ENCODE results near the gene PHACTR1. TPM values are rescaled to one million over a fixed set of nuclear protein-coding genes. Genes with fewer than 3 reads are reported as not detected.

The PHACTR1 gene
- total RNA-seq, 1 experiment from 2014 or later: 15.5 TPM

DNA sequence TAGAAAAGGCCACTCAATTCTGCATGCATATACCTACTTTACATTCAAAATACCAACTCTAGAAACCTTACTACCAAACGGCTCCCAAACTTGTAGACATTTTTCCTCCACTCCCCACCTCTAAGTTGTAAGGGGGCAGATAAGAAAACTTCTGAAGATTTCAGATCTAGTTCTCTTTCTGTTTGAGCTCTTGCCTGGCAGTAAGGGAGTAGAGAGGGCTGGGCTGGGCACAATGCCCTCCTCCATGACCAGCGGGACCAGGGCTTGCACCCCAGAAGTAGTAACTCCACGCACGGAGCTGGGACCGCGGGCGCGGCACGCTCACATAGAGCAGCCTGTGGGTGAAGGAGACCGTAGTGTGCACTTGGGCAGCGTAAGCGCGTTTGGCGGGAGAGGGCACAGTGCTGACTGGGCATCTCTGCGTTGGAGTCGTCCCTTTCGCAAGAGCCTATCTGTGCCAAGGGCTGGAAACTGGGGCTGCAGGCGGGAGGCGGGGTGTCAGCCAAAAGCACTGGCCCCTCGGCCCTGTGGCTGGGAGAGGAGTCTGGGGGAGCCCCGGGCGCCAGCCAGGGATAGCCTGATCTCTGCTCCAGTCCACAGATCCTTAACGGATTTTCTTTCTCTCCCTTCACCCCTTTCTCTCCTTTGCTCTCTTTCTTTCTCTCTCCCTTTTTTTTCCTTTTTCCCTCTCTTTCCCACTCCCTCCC lies 32.4 kb downstream of the PHACTR1 start (continued):
- TF ChIP-seq, protein P1, sequence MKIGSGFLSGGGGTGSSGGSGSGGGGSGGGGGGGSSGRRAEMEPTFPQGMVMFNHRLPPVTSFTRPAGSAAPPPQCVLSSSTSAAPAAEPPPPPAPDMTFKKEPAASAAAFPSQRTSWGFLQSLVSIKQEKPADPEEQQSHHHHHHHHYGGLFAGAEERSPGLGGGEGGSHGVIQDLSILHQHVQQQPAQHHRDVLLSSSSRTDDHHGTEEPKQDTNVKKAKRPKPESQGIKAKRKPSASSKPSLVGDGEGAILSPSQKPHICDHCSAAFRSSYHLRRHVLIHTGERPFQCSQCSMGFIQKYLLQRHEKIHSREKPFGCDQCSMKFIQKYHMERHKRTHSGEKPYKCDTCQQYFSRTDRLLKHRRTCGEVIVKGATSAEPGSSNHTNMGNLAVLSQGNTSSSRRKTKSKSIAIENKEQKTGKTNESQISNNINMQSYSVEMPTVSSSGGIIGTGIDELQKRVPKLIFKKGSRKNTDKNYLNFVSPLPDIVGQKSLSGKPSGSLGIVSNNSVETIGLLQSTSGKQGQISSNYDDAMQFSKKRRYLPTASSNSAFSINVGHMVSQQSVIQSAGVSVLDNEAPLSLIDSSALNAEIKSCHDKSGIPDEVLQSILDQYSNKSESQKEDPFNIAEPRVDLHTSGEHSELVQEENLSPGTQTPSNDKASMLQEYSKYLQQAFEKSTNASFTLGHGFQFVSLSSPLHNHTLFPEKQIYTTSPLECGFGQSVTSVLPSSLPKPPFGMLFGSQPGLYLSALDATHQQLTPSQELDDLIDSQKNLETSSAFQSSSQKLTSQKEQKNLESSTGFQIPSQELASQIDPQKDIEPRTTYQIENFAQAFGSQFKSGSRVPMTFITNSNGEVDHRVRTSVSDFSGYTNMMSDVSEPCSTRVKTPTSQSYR (CRISPR knock-in tag; IDR thresholded peaks at IDR 0.05): no peak
- TF ChIP-seq ZNF219 (CRISPR knock-in tag; IDR thresholded peaks at IDR 0.05; ENCODE audit: borderline replicate concordance): no peak
- TF ChIP-seq, protein P2, sequence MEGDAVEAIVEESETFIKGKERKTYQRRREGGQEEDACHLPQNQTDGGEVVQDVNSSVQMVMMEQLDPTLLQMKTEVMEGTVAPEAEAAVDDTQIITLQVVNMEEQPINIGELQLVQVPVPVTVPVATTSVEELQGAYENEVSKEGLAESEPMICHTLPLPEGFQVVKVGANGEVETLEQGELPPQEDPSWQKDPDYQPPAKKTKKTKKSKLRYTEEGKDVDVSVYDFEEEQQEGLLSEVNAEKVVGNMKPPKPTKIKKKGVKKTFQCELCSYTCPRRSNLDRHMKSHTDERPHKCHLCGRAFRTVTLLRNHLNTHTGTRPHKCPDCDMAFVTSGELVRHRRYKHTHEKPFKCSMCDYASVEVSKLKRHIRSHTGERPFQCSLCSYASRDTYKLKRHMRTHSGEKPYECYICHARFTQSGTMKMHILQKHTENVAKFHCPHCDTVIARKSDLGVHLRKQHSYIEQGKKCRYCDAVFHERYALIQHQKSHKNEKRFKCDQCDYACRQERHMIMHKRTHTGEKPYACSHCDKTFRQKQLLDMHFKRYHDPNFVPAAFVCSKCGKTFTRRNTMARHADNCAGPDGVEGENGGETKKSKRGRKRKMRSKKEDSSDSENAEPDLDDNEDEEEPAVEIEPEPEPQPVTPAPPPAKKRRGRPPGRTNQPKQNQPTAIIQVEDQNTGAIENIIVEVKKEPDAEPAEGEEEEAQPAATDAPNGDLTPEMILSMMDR (IDR thresholded peaks at IDR 0.05): no peak
- TF ChIP-seq, protein P3, sequence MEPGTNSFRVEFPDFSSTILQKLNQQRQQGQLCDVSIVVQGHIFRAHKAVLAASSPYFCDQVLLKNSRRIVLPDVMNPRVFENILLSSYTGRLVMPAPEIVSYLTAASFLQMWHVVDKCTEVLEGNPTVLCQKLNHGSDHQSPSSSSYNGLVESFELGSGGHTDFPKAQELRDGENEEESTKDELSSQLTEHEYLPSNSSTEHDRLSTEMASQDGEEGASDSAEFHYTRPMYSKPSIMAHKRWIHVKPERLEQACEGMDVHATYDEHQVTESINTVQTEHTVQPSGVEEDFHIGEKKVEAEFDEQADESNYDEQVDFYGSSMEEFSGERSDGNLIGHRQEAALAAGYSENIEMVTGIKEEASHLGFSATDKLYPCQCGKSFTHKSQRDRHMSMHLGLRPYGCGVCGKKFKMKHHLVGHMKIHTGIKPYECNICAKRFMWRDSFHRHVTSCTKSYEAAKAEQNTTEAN (CRISPR knock-in tag; IDR thresholded peaks at IDR 0.05): 0 out of 2 replicates have a peak, but pooled peaks have one; percentile 73
- TF ChIP-seq CREM (CRISPR knock-in tag; IDR thresholded peaks at IDR 0.05): no peak
- TF ChIP-seq ZNF671 (CRISPR knock-in tag; IDR thresholded peaks at IDR 0.05): no peak
- TF ChIP-seq, protein P4, sequence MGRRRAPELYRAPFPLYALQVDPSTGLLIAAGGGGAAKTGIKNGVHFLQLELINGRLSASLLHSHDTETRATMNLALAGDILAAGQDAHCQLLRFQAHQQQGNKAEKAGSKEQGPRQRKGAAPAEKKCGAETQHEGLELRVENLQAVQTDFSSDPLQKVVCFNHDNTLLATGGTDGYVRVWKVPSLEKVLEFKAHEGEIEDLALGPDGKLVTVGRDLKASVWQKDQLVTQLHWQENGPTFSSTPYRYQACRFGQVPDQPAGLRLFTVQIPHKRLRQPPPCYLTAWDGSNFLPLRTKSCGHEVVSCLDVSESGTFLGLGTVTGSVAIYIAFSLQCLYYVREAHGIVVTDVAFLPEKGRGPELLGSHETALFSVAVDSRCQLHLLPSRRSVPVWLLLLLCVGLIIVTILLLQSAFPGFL (CRISPR knock-in tag; IDR thresholded peaks at IDR 0.05; ENCODE audit: borderline replicate concordance): no peak
- TF ChIP-seq JUN (CRISPR knock-in tag; IDR thresholded peaks at IDR 0.05): no peak
- TF ChIP-seq, protein P5, sequence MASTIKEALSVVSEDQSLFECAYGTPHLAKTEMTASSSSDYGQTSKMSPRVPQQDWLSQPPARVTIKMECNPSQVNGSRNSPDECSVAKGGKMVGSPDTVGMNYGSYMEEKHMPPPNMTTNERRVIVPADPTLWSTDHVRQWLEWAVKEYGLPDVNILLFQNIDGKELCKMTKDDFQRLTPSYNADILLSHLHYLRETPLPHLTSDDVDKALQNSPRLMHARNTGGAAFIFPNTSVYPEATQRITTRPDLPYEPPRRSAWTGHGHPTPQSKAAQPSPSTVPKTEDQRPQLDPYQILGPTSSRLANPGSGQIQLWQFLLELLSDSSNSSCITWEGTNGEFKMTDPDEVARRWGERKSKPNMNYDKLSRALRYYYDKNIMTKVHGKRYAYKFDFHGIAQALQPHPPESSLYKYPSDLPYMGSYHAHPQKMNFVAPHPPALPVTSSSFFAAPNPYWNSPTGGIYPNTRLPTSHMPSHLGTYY (CRISPR knock-in tag; IDR thresholded peaks at IDR 0.05): no peak
- TF ChIP-seq, protein P6, sequence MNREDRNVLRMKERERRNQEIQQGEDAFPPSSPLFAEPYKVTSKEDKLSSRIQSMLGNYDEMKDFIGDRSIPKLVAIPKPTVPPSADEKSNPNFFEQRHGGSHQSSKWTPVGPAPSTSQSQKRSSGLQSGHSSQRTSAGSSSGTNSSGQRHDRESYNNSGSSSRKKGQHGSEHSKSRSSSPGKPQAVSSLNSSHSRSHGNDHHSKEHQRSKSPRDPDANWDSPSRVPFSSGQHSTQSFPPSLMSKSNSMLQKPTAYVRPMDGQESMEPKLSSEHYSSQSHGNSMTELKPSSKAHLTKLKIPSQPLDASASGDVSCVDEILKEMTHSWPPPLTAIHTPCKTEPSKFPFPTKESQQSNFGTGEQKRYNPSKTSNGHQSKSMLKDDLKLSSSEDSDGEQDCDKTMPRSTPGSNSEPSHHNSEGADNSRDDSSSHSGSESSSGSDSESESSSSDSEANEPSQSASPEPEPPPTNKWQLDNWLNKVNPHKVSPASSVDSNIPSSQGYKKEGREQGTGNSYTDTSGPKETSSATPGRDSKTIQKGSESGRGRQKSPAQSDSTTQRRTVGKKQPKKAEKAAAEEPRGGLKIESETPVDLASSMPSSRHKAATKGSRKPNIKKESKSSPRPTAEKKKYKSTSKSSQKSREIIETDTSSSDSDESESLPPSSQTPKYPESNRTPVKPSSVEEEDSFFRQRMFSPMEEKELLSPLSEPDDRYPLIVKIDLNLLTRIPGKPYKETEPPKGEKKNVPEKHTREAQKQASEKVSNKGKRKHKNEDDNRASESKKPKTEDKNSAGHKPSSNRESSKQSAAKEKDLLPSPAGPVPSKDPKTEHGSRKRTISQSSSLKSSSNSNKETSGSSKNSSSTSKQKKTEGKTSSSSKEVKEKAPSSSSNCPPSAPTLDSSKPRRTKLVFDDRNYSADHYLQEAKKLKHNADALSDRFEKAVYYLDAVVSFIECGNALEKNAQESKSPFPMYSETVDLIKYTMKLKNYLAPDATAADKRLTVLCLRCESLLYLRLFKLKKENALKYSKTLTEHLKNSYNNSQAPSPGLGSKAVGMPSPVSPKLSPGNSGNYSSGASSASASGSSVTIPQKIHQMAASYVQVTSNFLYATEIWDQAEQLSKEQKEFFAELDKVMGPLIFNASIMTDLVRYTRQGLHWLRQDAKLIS (CRISPR knock-in tag; IDR thresholded peaks at IDR 0.05; ENCODE audit: borderline replicate concordance): no peak
- no peak for TF ChIP-seq GTF2I (CRISPR knock-in tag; conservative IDR thresholded peaks at IDR 0.05)
- TF ChIP-seq, protein P7, sequence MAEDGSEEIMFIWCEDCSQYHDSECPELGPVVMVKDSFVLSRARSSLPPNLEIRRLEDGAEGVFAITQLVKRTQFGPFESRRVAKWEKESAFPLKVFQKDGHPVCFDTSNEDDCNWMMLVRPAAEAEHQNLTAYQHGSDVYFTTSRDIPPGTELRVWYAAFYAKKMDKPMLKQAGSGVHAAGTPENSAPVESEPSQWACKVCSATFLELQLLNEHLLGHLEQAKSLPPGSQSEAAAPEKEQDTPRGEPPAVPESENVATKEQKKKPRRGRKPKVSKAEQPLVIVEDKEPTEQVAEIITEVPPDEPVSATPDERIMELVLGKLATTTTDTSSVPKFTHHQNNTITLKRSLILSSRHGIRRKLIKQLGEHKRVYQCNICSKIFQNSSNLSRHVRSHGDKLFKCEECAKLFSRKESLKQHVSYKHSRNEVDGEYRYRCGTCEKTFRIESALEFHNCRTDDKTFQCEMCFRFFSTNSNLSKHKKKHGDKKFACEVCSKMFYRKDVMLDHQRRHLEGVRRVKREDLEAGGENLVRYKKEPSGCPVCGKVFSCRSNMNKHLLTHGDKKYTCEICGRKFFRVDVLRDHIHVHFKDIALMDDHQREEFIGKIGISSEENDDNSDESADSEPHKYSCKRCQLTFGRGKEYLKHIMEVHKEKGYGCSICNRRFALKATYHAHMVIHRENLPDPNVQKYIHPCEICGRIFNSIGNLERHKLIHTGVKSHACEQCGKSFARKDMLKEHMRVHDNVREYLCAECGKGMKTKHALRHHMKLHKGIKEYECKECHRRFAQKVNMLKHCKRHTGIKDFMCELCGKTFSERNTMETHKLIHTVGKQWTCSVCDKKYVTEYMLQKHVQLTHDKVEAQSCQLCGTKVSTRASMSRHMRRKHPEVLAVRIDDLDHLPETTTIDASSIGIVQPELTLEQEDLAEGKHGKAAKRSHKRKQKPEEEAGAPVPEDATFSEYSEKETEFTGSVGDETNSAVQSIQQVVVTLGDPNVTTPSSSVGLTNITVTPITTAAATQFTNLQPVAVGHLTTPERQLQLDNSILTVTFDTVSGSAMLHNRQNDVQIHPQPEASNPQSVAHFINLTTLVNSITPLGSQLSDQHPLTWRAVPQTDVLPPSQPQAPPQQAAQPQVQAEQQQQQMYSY (CRISPR knock-in tag; IDR thresholded peaks at IDR 0.05): peak; percentile 99
- no peak for TF ChIP-seq FOXJ3 (CRISPR knock-in tag; IDR thresholded peaks at IDR 0.05; ENCODE audit: borderline replicate concordance)
- no peak for TF ChIP-seq IRF2 (CRISPR knock-in tag; IDR thresholded peaks at IDR 0.05; ENCODE audit: borderline replicate concordance, low read depth)

Measured in WTC11 (cell line).